Ascending aorta (tissue), 2 donors: Measurements from ENCODE around the gene INO80. TPM values are rescaled to one million over a fixed set of nuclear protein-coding genes. Genes with fewer than 3 reads are reported as not detected.

Experiments used
- DNase-seq, 2 donors: peaks; one replicate each; pipeline ENCODE4 v3.0.0-alpha.2; 2019; ENCODE audit warnings: low spot score in 2 of 2
- H3K27ac ChIP-seq, 2 donors: fragments of 200-600 bp; sonication (generic); one replicate each; pipeline ENCODE4 v1.5.1; 2016 to 2017; ENCODE audit warnings: mild to moderate bottlenecking in 1 of 2
- H3K27me3 ChIP-seq: fragments of 200-600 bp; sonication (generic); one replicate; pipeline ENCODE4 v1.5.1; 2017
- H3K36me3 ChIP-seq, 2 donors: fragments of 200-600 bp; sonication (generic); one replicate each; pipeline ENCODE4 v1.5.1; 2016
- H3K4me1 ChIP-seq, 2 donors: fragments of 200-600 bp; sonication (generic); one replicate each; pipeline ENCODE4 v1.5.1; 2016 to 2017; ENCODE audit warnings: mild to moderate bottlenecking in 1 of 2
- H3K4me3 ChIP-seq, 2 donors: fragments of 200-600 bp; sonication (generic); one replicate each; pipeline ENCODE4 v1.5.1; 2016 to 2017; ENCODE audit warnings: mild to moderate bottlenecking in 1 of 2
- H3K9me3 ChIP-seq, 2 donors: fragments of 200-600 bp; sonication (generic); one replicate each; pipeline ENCODE4 v1.5.1; 2016
- CTCF ChIP-seq, 3 experiments: fragments of 200-600 bp in 2 of 3; fragments of 450-650 bp in 1 of 3; sonication (generic) in 2 of 3; IDR thresholded peaks; one replicate each; pipeline ENCODE4 v1.5.1; 2016 to 2019; ENCODE audit warnings: antibody characterized with exemption in 3 of 3, mild to moderate bottlenecking in 1 of 3, moderate library complexity in 1 of 3
- intact Hi-C: fragments of 100-400 bp; cut with DNase I; formaldehyde crosslinking; loops from one replicate; pipeline ENCODE4 v1.15.1; 2023
- total RNA-seq: library from RNA; depleted of rRNA; stranded (reverse); fragments of >200 nt; gene quantifications from one replicate; pipeline ENCODE4 v1.1.0, GENCODE V29; 2016

The INO80 gene
- total RNA-seq, 1 donor from 2014 or later = 57.8 TPM

- TF ChIP-seq CTCF (IDR thresholded peaks at IDR 0.05) = no peak
These were observed 64.9 kb downstream of the INO80 start for GRCh38 chr15:41051139-41051538.

GRCh38 chr15:41048852-41049251, 67.2 kb downstream of the INO80 start:
- TF ChIP-seq CTCF (IDR thresholded peaks at IDR 0.05) = no peak
- intact Hi-C loops = no loop called here
- Histone ChIP-seq H3K9me3 (no peaks in the 10 kb centered on the region), H3K36me3 (peaks cover 66 to 97% of the 10 kb centered on the region in 2 donors), H3K4me1 (no peaks in the 10 kb centered on the region), H3K27me3 (no peaks in the 10 kb centered on the region), H3K27ac (no peak overlapping the region), H3K4me3 (no peak overlapping the region)
- no peak for DNase-seq

More at GRCh38 chr15:41051139-41051538, 64.9 kb downstream of the INO80 start:
- intact Hi-C loops = no loop called here
- peaks cover 75 to 97% of the 10 kb centered on the region in 2 donors for H3K36me3 ChIP-seq
- no peak overlapping the region for H3K4me3 ChIP-seq
- H3K4me1 ChIP-seq = no peaks in the 10 kb centered on the region
- no peaks in the 10 kb centered on the region for H3K27me3 ChIP-seq
- H3K9me3 ChIP-seq = no peaks in the 10 kb centered on the region
- no peak for DNase-seq
- no peak overlapping the region for H3K27ac ChIP-seq

- peaks cover 66 to 95% of the 10 kb centered on the region in 2 donors for H3K36me3 ChIP-seq
- H3K9me3 ChIP-seq = no peaks in the 10 kb centered on the region
- no peak for TF ChIP-seq CTCF (IDR thresholded peaks at IDR 0.05)
These were observed 67.7 kb downstream of the INO80 start for GRCh38 chr15:41048397-41048796.

DNA sequence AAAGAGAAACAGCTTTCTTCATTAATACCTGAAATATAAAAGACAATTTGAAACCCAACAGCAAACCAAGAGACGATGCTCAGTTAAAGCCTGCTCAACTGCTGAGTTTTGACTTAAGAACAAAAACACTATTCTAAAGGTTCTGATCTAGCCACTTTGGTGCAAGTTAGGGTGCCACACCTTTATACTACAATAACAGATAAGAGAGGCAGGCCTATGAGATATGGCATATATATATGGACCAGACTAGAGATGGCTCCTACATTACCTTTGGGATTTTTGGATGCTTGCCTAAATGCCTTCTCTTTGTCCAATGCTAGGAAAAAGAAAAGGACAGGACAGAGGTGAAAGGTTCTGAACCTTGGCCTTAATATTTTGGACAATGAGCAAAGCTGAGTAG, 68.6 kb downstream of the INO80 start:
- peaks cover 62 to 87% of the 10 kb centered on the region in 2 donors for H3K36me3 ChIP-seq
- H3K9me3 ChIP-seq = no peaks in the 10 kb centered on the region
- H3K27ac ChIP-seq = no peak overlapping the region
- no peaks in the 10 kb centered on the region for H3K4me1 ChIP-seq
- TF ChIP-seq CTCF (IDR thresholded peaks at IDR 0.05) = no peak
- DNase-seq = no peak
- intact Hi-C loops = no loop called here
- H3K27me3 ChIP-seq = no peaks in the 10 kb centered on the region
- no peak overlapping the region for H3K4me3 ChIP-seq

More at GRCh38 chr15:41048397-41048796, 67.7 kb downstream of the INO80 start:
- intact Hi-C loops = no loop called here
- Histone ChIP-seq H3K27me3 (no peaks in the 10 kb centered on the region), H3K4me1 (no peaks in the 10 kb centered on the region), H3K27ac (no peak overlapping the region), H3K4me3 (no peak overlapping the region)
- DNase-seq = no peak

DNA sequence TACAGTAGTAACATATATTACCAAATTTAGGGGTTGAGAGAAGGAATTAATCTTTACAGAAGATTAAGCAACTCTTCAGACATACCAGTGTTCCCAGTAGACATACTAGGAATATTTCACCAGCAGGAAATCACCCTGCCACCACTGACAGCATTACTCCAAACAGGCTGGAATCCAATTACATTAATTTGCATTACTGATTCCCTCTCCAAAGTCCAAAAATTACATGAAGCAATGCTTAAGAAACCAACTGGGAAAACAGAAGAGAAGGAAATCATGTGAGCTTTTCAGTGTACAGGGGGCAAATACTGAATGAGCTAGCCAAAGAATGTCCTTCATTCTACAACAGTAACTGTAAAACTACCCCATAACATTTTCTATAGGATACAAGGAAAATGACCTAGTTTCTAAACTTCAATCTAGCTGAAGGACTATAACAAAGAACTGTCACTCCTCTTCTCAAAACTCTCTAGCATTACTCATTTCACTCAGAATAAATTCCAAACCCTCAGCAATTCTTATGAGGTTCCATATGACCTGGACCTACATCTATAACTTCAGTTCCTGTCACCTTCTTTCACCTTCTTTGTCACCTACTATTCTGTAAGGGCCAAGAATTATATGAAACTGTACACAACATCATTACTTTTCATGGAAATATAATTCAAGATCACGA, 72.7 kb downstream of the INO80 start:
- intact Hi-C loops = no loop called here
- no peak overlapping the region for H3K27ac ChIP-seq

More for the DNA sequence above, 72.7 kb downstream of the INO80 start:
- Histone ChIP-seq H3K36me3 (peaks cover 38 to 70% of the 10 kb centered on the region in 2 donors), H3K27me3 (no peaks in the 10 kb centered on the region), H3K9me3 (no peaks in the 10 kb centered on the region), H3K4me1 (no peaks in the 10 kb centered on the region), H3K4me3 (no peak overlapping the region)
- TF ChIP-seq CTCF (IDR thresholded peaks at IDR 0.05) = no peak
- no peak for DNase-seq
